Stomach (tissue), 9 donors: ENCODE data around the gene KTI12. TPM values are rescaled to one million over a fixed set of nuclear protein-coding genes. Genes with fewer than 3 reads are reported as not detected.

Experiments used
- DNase-seq, 2 donors: peaks; one replicate each; pipeline versions ENCODE4 v3.0.0 to v3.0.0-alpha.2; 2013 to 2019
- H3K27ac ChIP-seq, 5 donors: fragments of 200-600 bp in 4 of 5; sonication (generic) in 4 of 5; one replicate each; pipeline ENCODE4 v1.5.1; 2013 to 2019; ENCODE audit warnings: mild to moderate bottlenecking in 1 of 5, moderate library complexity in 1 of 5
- H3K27me3 ChIP-seq, 3 donors: fragments of 200-600 bp; sonication (generic); one replicate each; pipeline ENCODE4 v1.5.1; 2017 to 2019; ENCODE audit warnings: mixed run types in 1 of 3
- H3K36me3 ChIP-seq, 4 donors: fragments of 200-600 bp; sonication (generic); 1 replicate in 3 of 4; 2 replicates in 1 of 4; pipeline ENCODE4 v1.5.1; 2016 to 2019
- H3K4me1 ChIP-seq, 4 donors: fragments of 200-600 bp; sonication (generic); one replicate each; pipeline ENCODE4 v1.5.1; 2016 to 2019
- H3K4me3 ChIP-seq, 4 donors: fragments of 200-600 bp; sonication (generic) in 3 of 4; one replicate each; pipeline ENCODE4 v1.5.1; 2016 to 2019; ENCODE audit warnings: mild to moderate bottlenecking in 1 of 4
- H3K9me3 ChIP-seq, 4 donors: fragments of 200-600 bp; sonication (generic); one replicate each; pipeline ENCODE4 v1.5.1; 2016 to 2019
- EP300 ChIP-seq: sonication (generic); formaldehyde crosslinking; IDR thresholded peaks from one replicate; pipeline ENCODE4 v1.6.1; 2017; ENCODE audit warnings: antibody characterized with exemption
- POLR2A ChIP-seq, 4 donors: fragments of 450-650 bp; IDR thresholded peaks; one replicate each; pipeline ENCODE4 v1.6.1; 2016; ENCODE audit warnings: antibody characterized with exemption in 4 of 4, control low read depth in 2 of 4, mild to moderate bottlenecking in 1 of 4, moderate library complexity in 1 of 4
- POLR2AphosphoS5 ChIP-seq, 3 donors: sonication (generic); formaldehyde crosslinking; IDR thresholded peaks; one replicate each; pipeline ENCODE4 v1.6.1; 2016; ENCODE audit warnings: antibody characterized with exemption in 3 of 3
- WGBS, 5 donors: extraction: QIAGEN DNeasy Blood & Tissue Kit in 3 of 5; methylation state at CpG; one replicate each; pipeline versions ENCODE4 v1.1.5 to v1.1.7; 2013 to 2018; 5-methylcytosine and 5-hydroxymethylcytosine counted together
- intact Hi-C: fragments of 100-400 bp; cut with DNase I; formaldehyde crosslinking; loops from one replicate; pipeline ENCODE4 v1.15.1; 2023; ENCODE audit warnings: low total_unique reads
- polyA plus RNA-seq, 3 donors: library from polyadenylated mRNA; stranded (reverse); fragments of 200-250 nt; gene quantifications; one replicate each; pipeline ENCODE4 v1.2.3, GENCODE V29; 2013
- total RNA-seq, 5 donors: library from RNA; depleted of rRNA; stranded (reverse); fragments of >200 nt; gene quantifications; one replicate each; pipeline versions ENCODE4 v1.1.0 to v1.2.3, GENCODE V29; 2014 to 2016
- TF ChIP-seq, protein P1 (sequence below), 7 experiments: fragments of 450-650 bp in 4 of 7; fragments of 200-600 bp in 3 of 7; sonication (generic) in 3 of 7; IDR thresholded peaks; one replicate each; pipeline ENCODE4 v1.5.1; 2016 to 2019; ENCODE audit warnings: antibody characterized with exemption in 7 of 7, control low read depth in 2 of 7, mild to moderate bottlenecking in 1 of 7
- donor health status: healthy with polysubstance abuse.
- donor health status: Bipolar disorder and iron deficiency.
- donor health status: healthy.

The KTI12 gene
- total and polyA plus RNA-seq, 8 donors = 4.2 to 15.4 (median 7.3) TPM

DNA sequence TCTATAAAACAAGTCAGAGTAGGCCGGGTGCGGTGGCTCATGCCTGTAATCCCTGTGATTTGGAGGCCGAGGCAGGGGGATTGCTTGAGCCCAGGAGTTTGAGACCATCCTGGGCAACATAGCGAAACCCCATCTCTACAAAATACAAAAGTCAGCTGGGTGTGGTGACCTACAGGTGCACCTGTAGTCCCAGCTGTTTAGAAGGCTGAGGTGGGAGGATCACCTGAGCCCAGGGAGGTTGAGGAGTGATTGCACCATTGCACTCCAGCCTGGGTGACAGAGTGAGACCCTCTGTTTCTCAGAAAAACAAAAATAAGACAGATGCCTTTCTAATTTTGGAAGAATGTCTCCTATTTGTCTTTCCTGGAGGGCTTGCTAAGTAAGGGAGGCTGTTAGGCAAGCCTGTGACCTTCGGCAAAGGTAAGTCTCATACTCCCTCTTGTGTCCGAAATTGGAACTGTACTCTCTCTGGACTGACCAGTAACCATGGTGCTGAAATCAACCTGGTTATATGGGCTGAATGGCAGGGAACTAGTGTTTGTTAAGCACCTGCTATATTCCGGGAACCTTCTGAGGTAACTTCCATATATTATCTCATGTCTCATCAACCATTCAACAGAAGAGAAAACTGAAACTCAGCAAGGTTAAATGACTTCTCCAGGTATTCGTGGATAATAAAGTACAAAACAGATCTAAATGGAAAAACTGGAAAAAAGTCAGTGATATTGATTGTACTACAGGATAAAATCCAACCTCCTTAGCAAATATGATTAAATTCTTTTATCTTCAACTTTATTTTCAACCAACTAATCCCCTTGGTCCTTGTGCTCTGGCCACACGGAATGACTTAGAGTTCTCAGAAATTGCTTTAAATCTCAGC lies 31.3 kb downstream of the KTI12 start:
- Histone ChIP-seq H3K4me3 (no peak overlapping the region), H3K36me3 (no peaks in the 10 kb centered on the region), H3K27ac (no peak overlapping the region), H3K27me3 (peaks cover 0 to 23% (median 0%) of the 10 kb centered on the region in 3 donors), H3K4me1 (no peaks in the 10 kb centered on the region), H3K9me3 (no peaks in the 10 kb centered on the region)
- intact Hi-C loops = no loop called here
- DNase-seq = peak in 1 of 2 donors; percentile 95
- TF ChIP-seq POLR2AphosphoS5 (IDR thresholded peaks at IDR 0.05) = no peak
- TF ChIP-seq, protein P1, sequence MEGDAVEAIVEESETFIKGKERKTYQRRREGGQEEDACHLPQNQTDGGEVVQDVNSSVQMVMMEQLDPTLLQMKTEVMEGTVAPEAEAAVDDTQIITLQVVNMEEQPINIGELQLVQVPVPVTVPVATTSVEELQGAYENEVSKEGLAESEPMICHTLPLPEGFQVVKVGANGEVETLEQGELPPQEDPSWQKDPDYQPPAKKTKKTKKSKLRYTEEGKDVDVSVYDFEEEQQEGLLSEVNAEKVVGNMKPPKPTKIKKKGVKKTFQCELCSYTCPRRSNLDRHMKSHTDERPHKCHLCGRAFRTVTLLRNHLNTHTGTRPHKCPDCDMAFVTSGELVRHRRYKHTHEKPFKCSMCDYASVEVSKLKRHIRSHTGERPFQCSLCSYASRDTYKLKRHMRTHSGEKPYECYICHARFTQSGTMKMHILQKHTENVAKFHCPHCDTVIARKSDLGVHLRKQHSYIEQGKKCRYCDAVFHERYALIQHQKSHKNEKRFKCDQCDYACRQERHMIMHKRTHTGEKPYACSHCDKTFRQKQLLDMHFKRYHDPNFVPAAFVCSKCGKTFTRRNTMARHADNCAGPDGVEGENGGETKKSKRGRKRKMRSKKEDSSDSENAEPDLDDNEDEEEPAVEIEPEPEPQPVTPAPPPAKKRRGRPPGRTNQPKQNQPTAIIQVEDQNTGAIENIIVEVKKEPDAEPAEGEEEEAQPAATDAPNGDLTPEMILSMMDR (IDR thresholded peaks at IDR 0.05) = peak in 5 of 7 experiments; percentile 71 to 95 (median 91)
- 47 to 51% (median 48%) methylated on average over 9 of the region's 9 CpGs for WGBS, 5 donors

DNA sequence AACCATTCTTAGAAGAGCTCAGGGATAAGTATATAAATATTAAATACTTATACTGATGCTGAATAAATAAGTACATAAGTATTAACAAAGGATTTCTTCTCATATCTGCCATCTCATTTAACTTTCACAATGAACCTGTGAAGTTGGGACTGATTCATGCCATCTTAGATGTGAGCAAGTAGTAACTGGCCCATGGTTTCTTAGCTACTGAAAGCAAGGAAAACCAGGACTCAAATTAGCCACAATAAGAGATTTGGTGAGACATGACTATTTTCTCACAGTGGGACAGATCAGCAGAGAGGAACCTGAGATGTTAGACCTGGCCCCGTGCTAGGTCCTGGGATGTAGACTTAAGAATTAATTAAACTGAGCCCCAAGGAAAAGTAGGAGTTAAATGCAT lies 34.9 kb downstream of the KTI12 start:
- Histone ChIP-seq H3K36me3 (no peaks in the 10 kb centered on the region), H3K27me3 (peaks cover 0 to 6% (median 0%) of the 10 kb centered on the region in 3 donors), H3K4me1 (no peaks in the 10 kb centered on the region), H3K27ac (no peak overlapping the region), H3K9me3 (no peaks in the 10 kb centered on the region), H3K4me3 (no peak overlapping the region)
- intact Hi-C loops = loop anchor here (5.0 kb wide), 1 partner anchor 96 kb away; no protein-coding TSS in a partner anchor
- TF ChIP-seq POLR2AphosphoS5 (IDR thresholded peaks at IDR 0.05) (no peak), POLR2A (IDR thresholded peaks at IDR 0.05) (no peak)
- TF ChIP-seq, protein P1 (IDR thresholded peaks at IDR 0.05) = no peak
- no peak for DNase-seq
- 77 to 96% (median 83%) methylated on average over 1 of the region's 1 CpG for whole genome bisulfite sequencing, 5 donors

DNA sequence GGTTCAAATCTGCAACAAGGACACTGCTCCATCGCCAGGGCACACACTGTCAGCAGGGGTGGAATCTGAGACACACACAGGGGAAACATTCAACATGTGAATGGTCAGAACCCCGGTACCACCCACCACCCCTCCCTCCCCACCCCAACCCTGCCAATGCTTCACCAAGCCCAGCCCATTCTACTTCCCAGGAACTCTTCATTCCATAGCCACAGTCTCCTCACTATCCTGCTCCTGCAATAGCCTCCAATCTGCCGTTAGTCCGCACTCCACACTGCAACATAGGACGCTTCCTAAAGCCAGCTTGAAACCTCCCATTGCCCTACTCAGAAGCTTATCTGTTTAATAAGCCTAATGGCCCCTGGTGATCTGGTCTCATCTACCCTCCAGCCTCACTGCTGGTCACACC lies 35.6 kb downstream of the KTI12 start:
- peaks cover 0 to 13% (median 0%) of the 10 kb centered on the region in 3 donors for H3K27me3 ChIP-seq
- no peaks in the 10 kb centered on the region for H3K4me1 ChIP-seq
- WGBS, 5 donors = 41 to 56% (median 52%) methylated on average over 5 of the region's 5 CpGs
- no peak for DNase-seq
- no peaks in the 10 kb centered on the region for H3K36me3 ChIP-seq
- H3K9me3 ChIP-seq = no peaks in the 10 kb centered on the region
- H3K4me3 ChIP-seq = no peak overlapping the region
- intact Hi-C loops = loop anchor here (5.0 kb wide), 1 partner anchor 96 kb away; no protein-coding TSS in a partner anchor
- H3K27ac ChIP-seq = no peak overlapping the region
- no peak for TF ChIP-seq EP300
- TF ChIP-seq, protein P1 (IDR thresholded peaks at IDR 0.05) = no peak
- TF ChIP-seq POLR2A (IDR thresholded peaks at IDR 0.05) = no peak
- TF ChIP-seq POLR2AphosphoS5 (IDR thresholded peaks at IDR 0.05) = no peak

DNA sequence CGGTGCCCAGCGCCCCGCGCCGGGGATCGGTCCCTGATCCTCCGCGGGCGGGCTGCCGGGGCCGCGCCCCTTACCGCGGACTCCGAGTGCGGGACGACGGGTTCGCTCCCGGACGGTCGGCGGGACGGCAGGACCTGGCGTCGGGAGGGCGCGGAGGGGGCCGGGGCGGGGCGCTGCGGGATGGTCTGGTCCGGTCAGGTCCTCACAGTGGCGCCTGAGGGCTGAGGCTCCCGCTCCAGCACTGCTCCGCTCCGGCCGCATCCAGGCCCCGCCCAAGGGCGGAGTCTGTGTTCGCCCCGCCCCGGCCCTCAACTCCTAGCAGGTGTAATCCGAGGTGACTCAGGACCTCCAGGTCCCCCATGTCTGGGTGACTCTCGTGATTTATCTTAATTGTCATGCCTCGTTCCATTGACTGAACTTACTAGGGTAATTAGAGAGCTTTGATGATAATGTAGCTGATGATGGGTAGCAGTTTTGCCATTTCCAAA lies 43.1 kb downstream of the KTI12 start, which contains the start of gene RAB3B:
Gene RAB3B, minus strand, starts transcription at position 223 of the 488 bp plus-strand sequence. CDS start 13,583 bp downstream, outside the sequence.
- WGBS, 5 donors = 1 to 4% (median 1%) methylated on average over 10 to 46 of the region's 46 CpGs
- H3K27me3 ChIP-seq = peaks cover 4 to 53% (median 36%) of the 10 kb centered on the region in 3 donors
- no peaks in the 10 kb centered on the region for H3K9me3 ChIP-seq
- no peak for TF ChIP-seq POLR2A (IDR thresholded peaks at IDR 0.05)
- no peak for TF ChIP-seq EP300
- TF ChIP-seq POLR2AphosphoS5 (IDR thresholded peaks at IDR 0.05) = no peak
- TF ChIP-seq, protein P1 (IDR thresholded peaks at IDR 0.05) = no peak
- intact Hi-C loops = no loop called here
- peaks cover 0 to 15% (median 11%) of the 10 kb centered on the region in 4 donors for H3K4me1 ChIP-seq
- peak; percentile 81 to 91 for DNase-seq
- H3K4me3 ChIP-seq = peak within 1 kb of the TSS; percentile 40 to 61 (median 50)
- H3K27ac ChIP-seq = no peak within 1 kb of the TSS
- no peaks in the 10 kb centered on the region for H3K36me3 ChIP-seq
